Placental pericyte (primary cell): ENCODE results near the gene RBM38. TPM values are rescaled to one million over a fixed set of nuclear protein-coding genes. Genes with fewer than 3 reads are reported as not detected.

Experiments
- total RNA-seq: library from RNA; depleted of rRNA; stranded (reverse); fragments of >200 nt; gene quantifications from 2 replicates; pipeline ENCODE4 v1.2.3, GENCODE V29; 2012

The RBM38 gene
- total RNA-seq = 7.0 and 11.7 TPM in 2 replicates

GRCh38 chr20:57390604-57391438 is at the start of gene RBM38:
Gene RBM38, plus strand, starts transcription at chr20:57391396. Its CDS starts 186 bp downstream, at chr20:57391582.

GRCh38 chr20:57351042-57351783 is 40.0 kb upstream of the RBM38 start, which contains the start of gene RAE1:
Gene RAE1, plus strand, starts transcription at chr20:57351255. Its CDS starts 2,784 bp downstream, at chr20:57354039.

Other genes with a start within 250 kb of the RBM38 start
- gene BMP7, start 124.8 kb upstream of the RBM38 start, total RNA-seq = not detected in 2 replicates
- gene SPO11, start 61.6 kb upstream of the RBM38 start, total RNA-seq = not detected in 2 replicates
- 29.6 and 56.7 TPM in 2 replicates for gene RAE1, start 40.1 kb upstream of the RBM38 start, total RNA-seq
- gene CTCFL, start 133.7 kb downstream of the RBM38 start, total RNA-seq = under 0.01 TPM in 1 of 2 replicates, not detected in the other
- gene PCK1, start 169.7 kb downstream of the RBM38 start, total RNA-seq = not detected in 2 replicates
- gene ZBP1, start 229.0 kb downstream of the RBM38 start, total RNA-seq = not detected in 2 replicates